ENCODE data around the gene ADGRG3. TPM values are rescaled to one million over a fixed set of nuclear protein-coding genes. Genes with fewer than 3 reads are reported as not detected.

ADGRG3 gene
- total RNA-seq, 1 experiment from 2014 or later: 0.46 TPM

- H3K4me1 ChIP-seq (ENCODE audit: insufficient read depth, low read length): no peaks in the 10 kb centered on the region
- H2BK120ac ChIP-seq (ENCODE audit: low read depth, low read length, poor library complexity, severe bottlenecking): no peak overlapping the region
- H4K91ac ChIP-seq (ENCODE audit: insufficient read length, low read depth, low read length): no peak overlapping the region
- no peak overlapping the region for H2AK5ac ChIP-seq (ENCODE audit: insufficient read length, low read length)
- H3K27me3 ChIP-seq (ENCODE audit: insufficient read depth, low read length): no peaks in the 10 kb centered on the region
- H2BK12ac ChIP-seq (ENCODE audit: insufficient read length, low read depth, low read length): no peak overlapping the region
- no peaks in the 10 kb centered on the region for H3K79me2 ChIP-seq (ENCODE audit: insufficient read depth, low read length)
- H2BK20ac ChIP-seq (ENCODE audit: low read depth, low read length, poor library complexity, severe bottlenecking): no peak overlapping the region
- Mint-ChIP-seq H3K4me3 (no peak overlapping the region), H3K9me3 (peaks cover 0 to 3% of the 10 kb centered on the region in 2 experiments; a peak in 3 of 5 replicates), H3K36me3 (ENCODE audit: insufficient read depth in 1 of 3, low read depth in 3 of 3) (no peaks in the 10 kb centered on the region), H3K27me3 (ENCODE audit: low read depth) (no peaks in the 10 kb centered on the region; the same call in 1 of the 2 replicates), H3K27ac (no peak overlapping the region), H3K4me1 (0 out of 4 replicates have a peak, but pooled peaks cover 0 to 3% of the 10 kb centered on the region in 2 experiments)
- no peak overlapping the region for H3K18ac ChIP-seq (ENCODE audit: insufficient read length, low read depth, low read length)
- H3K9ac ChIP-seq (ENCODE audit: extremely low read depth, insufficient read length, low read length): no peak overlapping the region
- H3K9me3 ChIP-seq (ENCODE audit: control insufficient read depth, low read depth, low read length): no peaks in the 10 kb centered on the region
- DNase-seq: no peak
- WGBS (ENCODE audit: extremely low coverage, insufficient read length, low lambda C conversion rate): no CpG with 5 or more reads among the region's 5 CpGs
- no peak overlapping the region for H3K56ac ChIP-seq (ENCODE audit: insufficient read length, low read depth, low read length)
- H3K23me2 ChIP-seq (ENCODE audit: insufficient read length, low read depth, low read length, poor library complexity, severe bottlenecking): no peaks in the 10 kb centered on the region
- no peak overlapping the region for H2AFZ ChIP-seq (ENCODE audit: low read length)
- H4K5ac ChIP-seq (ENCODE audit: insufficient read length, low read depth, low read length): no peak overlapping the region
- no peak overlapping the region for H3K23ac ChIP-seq (ENCODE audit: insufficient read length, low read depth, low read length)
- no peak overlapping the region for H4K8ac ChIP-seq (replicated peaks; ENCODE audit: insufficient read length, low read depth, low read length)
- no peak for TF ChIP-seq CTCF (conservative IDR thresholded peaks at IDR 0.05)
- H3K4me2 ChIP-seq (ENCODE audit: insufficient read depth, insufficient read length, low read length): no peak overlapping the region
- no peak overlapping the region for H3K4ac ChIP-seq (ENCODE audit: low read depth, low read length)
- H4K20me1 ChIP-seq (ENCODE audit: control insufficient read depth, insufficient read depth, insufficient read length): no peaks in the 10 kb centered on the region
- no peak overlapping the region for H2BK15ac ChIP-seq (ENCODE audit: low read depth, low read length)
- no peak overlapping the region; the same call in 1 of the 2 replicates for H3K14ac ChIP-seq (ENCODE audit: insufficient read depth, low read length)
- H3K27ac ChIP-seq (ENCODE audit: insufficient read length, low read depth, low read length): no peak overlapping the region
- no peaks in the 10 kb centered on the region for H3K79me1 ChIP-seq (ENCODE audit: insufficient read depth, low read depth, low read length, poor library complexity, severe bottlenecking)
- no peak overlapping the region for H3T11ph ChIP-seq (ENCODE audit: low read length)
- H2BK5ac ChIP-seq (ENCODE audit: insufficient read length, low read length): no peak overlapping the region
Measured at GRCh38 chr16:57725554-57725953, 57.4 kb downstream of the ADGRG3 start.
